Middle frontal gyrus (tissue), 1 donor: ENCODE measurements around the gene DOCK4.

Experiments used
- DNase-seq: peaks from one replicate; pipeline ENCODE4 v3.0.0-alpha.2; 2015; ENCODE audit warnings: low spot score; ENCODE audit errors: extremely low spot score

Gene DOCK4

GRCh38 chr7:111740942-111741341, 465.3 kb downstream of the DOCK4 start:
- no peak for DNase-seq

GRCh38 chr7:111736552-111736874, 469.7 kb downstream of the DOCK4 start:
- DNase-seq = no peak

- DNase-seq = peak; percentile 58
Measured at GRCh38 chr7:111735661-111736551, 470.3 kb downstream of the DOCK4 start.

GRCh38 chr7:111734954-111735660, 471.1 kb downstream of the DOCK4 start:
- DNase-seq = no peak

- DNase-seq = no peak
Measured at GRCh38 chr7:111732923-111733322, 473.3 kb downstream of the DOCK4 start.

GRCh38 chr7:111730476-111731300, 475.5 kb downstream of the DOCK4 start:
- no peak for DNase-seq

- no peak for DNase-seq
Measured at GRCh38 chr7:111730057-111730456, 476.1 kb downstream of the DOCK4 start.

GRCh38 chr7:111729483-111729882, 476.7 kb downstream of the DOCK4 start:
- DNase-seq = no peak

- no peak for DNase-seq
Measured at GRCh38 chr7:111728635-111728995, 477.6 kb downstream of the DOCK4 start.

- DNase-seq = no peak
Measured at GRCh38 chr7:111727905-111728634, 478.1 kb downstream of the DOCK4 start.

GRCh38 chr7:111718886-111719285, 487.3 kb downstream of the DOCK4 start:
- DNase-seq = no peak

GRCh38 chr7:111711426-111712065, 494.7 kb downstream of the DOCK4 start:
- DNase-seq = no peak

GRCh38 chr7:111710839-111711380, 495.3 kb downstream of the DOCK4 start:
- DNase-seq = no peak

GRCh38 chr7:111708072-111708471, 498.1 kb downstream of the DOCK4 start:
- DNase-seq = no peak

- DNase-seq = no peak
Measured at GRCh38 chr7:111705807-111706206, 500.4 kb downstream of the DOCK4 start.

- DNase-seq = no peak
Measured at GRCh38 chr7:111697771-111698170, 508.4 kb downstream of the DOCK4 start.

- DNase-seq = no peak
Measured at GRCh38 chr7:111694376-111694775, 511.8 kb downstream of the DOCK4 start.

GRCh38 chr7:111690364-111691111, 515.7 kb downstream of the DOCK4 start:
- DNase-seq = no peak

- no peak for DNase-seq
Measured at GRCh38 chr7:111685349-111685748, 520.9 kb downstream of the DOCK4 start.
